ENCODE data around the gene ROCK2. TPM values are rescaled to one million over a fixed set of nuclear protein-coding genes. Genes with fewer than 3 reads are reported as not detected.

Gene ROCK2
- polyA plus RNA-seq, 2 of the 4 experiments (the other 2 are of a cell fraction): 34.0 to 38.7 TPM

DNA sequence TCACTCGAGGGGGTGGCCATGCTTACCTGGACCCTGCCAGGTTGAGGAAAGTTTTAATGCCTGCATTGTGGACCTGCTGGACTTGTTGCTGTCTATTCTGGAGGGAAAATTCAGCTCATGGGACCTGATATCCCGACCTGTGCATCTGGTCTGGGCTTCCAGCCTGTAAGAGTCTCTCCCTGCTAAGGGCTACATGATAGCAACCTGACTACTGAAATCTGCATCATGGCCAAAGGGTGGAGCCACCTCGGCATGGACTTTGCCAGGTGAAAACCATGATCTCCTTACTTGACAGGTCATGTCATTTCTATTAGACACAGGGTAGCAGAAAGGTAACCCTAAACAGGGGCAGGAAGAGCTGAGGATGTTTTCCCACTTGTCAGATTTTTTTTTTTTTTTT is 202.1 kb downstream of the ROCK2 start:
- POLR2A ChIA-PET: no interaction called here
- no peak for FAIRE-seq
- no peak for TF ChIP-seq SMC3 (IDR thresholded peaks at IDR 0.05)
- no peak for TF ChIP-seq FOSB (CRISPR knock-in tag; IDR thresholded peaks at IDR 0.05)
- TF ChIP-seq RFX5 (IDR thresholded peaks at IDR 0.05): no peak
- no peak for DNase-seq (ENCODE audit: low read depth in 1 of 2, low spot score in 1 of 2)
- no peak overlapping the region for H3K27ac ChIP-seq
- 0 out of 3 replicates have a peak, but pooled peaks cover 2% of the 10 kb centered on the region for H3K9me3 ChIP-seq
- CTCF ChIA-PET: interaction anchor here (0.6 to 16.6 kb wide), 6 partner anchors 9 to 441 kb away, joined by 3 to 224 read pairs (median 8); a partner anchor contains a TSS
- H3K4me2 ChIP-seq: no peak overlapping the region
- no peak overlapping the region for H3K4me3 ChIP-seq
- ATAC-seq: peak; percentile 48 to 55; a peak in 3 of 6 replicates
- WGBS (ENCODE audit: missing lambda C conversion rate): 4% methylated on average over 3 of the region's 3 CpGs
- no peaks in the 10 kb centered on the region for H3K4me1 ChIP-seq

DNA sequence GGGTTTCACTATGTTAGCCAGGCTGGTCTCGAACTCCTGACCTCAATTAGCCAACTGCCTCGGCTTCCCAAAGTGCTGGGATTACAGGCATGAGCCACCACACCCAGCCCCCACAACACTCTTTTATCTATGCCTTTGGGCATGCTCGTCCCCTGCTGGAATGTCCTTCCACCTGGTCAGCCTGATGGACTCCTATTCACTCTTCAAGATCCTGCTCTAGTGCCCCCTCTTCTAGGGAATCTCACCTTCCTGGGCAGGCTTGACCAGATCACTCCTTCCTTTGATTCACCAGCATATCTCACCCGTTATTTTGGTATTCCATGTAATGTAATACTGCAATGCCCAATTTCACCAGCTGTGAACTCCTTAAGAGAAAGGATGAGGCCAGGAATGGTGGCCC is 203.1 kb downstream of the ROCK2 start:
- FAIRE-seq: no peak
- H3K9me3 ChIP-seq: no peaks in the 10 kb centered on the region
- 40% methylated on average over 4 of the region's 4 CpGs for WGBS (ENCODE audit: missing lambda C conversion rate)
- H3K4me3 ChIP-seq: no peak overlapping the region
- ChIA-PET CTCF (interaction anchor here (0.7 to 16.6 kb wide), 8 partner anchors 8 to 442 kb away, joined by 3 to 224 read pairs (median 4); a partner anchor contains a TSS), POLR2A (no interaction called here)
- no peaks in the 10 kb centered on the region for H3K4me1 ChIP-seq
- H3K4me2 ChIP-seq: no peak overlapping the region
- no peak overlapping the region for H3K27ac ChIP-seq
- ATAC-seq: no peak
- TF ChIP-seq, protein P1, sequence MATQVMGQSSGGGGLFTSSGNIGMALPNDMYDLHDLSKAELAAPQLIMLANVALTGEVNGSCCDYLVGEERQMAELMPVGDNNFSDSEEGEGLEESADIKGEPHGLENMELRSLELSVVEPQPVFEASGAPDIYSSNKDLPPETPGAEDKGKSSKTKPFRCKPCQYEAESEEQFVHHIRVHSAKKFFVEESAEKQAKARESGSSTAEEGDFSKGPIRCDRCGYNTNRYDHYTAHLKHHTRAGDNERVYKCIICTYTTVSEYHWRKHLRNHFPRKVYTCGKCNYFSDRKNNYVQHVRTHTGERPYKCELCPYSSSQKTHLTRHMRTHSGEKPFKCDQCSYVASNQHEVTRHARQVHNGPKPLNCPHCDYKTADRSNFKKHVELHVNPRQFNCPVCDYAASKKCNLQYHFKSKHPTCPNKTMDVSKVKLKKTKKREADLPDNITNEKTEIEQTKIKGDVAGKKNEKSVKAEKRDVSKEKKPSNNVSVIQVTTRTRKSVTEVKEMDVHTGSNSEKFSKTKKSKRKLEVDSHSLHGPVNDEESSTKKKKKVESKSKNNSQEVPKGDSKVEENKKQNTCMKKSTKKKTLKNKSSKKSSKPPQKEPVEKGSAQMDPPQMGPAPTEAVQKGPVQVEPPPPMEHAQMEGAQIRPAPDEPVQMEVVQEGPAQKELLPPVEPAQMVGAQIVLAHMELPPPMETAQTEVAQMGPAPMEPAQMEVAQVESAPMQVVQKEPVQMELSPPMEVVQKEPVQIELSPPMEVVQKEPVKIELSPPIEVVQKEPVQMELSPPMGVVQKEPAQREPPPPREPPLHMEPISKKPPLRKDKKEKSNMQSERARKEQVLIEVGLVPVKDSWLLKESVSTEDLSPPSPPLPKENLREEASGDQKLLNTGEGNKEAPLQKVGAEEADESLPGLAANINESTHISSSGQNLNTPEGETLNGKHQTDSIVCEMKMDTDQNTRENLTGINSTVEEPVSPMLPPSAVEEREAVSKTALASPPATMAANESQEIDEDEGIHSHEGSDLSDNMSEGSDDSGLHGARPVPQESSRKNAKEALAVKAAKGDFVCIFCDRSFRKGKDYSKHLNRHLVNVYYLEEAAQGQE (IDR thresholded peaks at IDR 0.05): no peak
- TF ChIP-seq ZC3H11A (IDR thresholded peaks at IDR 0.05) (no peak), EHF (CRISPR knock-in tag; IDR thresholded peaks at IDR 0.05) (no peak), JUNB (IDR thresholded peaks at IDR 0.05) (no peak), SREBF2 (IDR thresholded peaks at IDR 0.05) (no peak), CBX8 (IDR thresholded peaks at IDR 0.05) (no peak), CHD2 (IDR thresholded peaks at IDR 0.05; ENCODE audit: low read length, partially characterized antibody) (no peak), TFCP2L1 (CRISPR knock-in tag; IDR thresholded peaks at IDR 0.05) (no peak), HEYL (CRISPR knock-in tag; IDR thresholded peaks at IDR 0.05) (no peak), RFX5 (IDR thresholded peaks at IDR 0.05) (no peak), BHLHE40 (IDR thresholded peaks at IDR 0.05; ENCODE audit: low read depth, low read length) (no peak), MAZ (IDR thresholded peaks at IDR 0.05; ENCODE audit: borderline replicate concordance, low read depth, low read length) (no peak), POLR2AphosphoS2 (conservative IDR thresholded peaks at IDR 0.05; ENCODE audit: low read length) (no peak), KDM5A (IDR thresholded peaks at IDR 0.05) (no peak), EP300 (IDR thresholded peaks at IDR 0.05) (no peak)
- TF ChIP-seq, protein P2, sequence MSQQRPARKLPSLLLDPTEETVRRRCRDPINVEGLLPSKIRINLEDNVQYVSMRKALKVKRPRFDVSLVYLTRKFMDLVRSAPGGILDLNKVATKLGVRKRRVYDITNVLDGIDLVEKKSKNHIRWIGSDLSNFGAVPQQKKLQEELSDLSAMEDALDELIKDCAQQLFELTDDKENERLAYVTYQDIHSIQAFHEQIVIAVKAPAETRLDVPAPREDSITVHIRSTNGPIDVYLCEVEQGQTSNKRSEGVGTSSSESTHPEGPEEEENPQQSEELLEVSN (IDR thresholded peaks at IDR 0.05; ENCODE audit: borderline replicate concordance, low read depth): no peak
- TF ChIP-seq, protein P3, sequence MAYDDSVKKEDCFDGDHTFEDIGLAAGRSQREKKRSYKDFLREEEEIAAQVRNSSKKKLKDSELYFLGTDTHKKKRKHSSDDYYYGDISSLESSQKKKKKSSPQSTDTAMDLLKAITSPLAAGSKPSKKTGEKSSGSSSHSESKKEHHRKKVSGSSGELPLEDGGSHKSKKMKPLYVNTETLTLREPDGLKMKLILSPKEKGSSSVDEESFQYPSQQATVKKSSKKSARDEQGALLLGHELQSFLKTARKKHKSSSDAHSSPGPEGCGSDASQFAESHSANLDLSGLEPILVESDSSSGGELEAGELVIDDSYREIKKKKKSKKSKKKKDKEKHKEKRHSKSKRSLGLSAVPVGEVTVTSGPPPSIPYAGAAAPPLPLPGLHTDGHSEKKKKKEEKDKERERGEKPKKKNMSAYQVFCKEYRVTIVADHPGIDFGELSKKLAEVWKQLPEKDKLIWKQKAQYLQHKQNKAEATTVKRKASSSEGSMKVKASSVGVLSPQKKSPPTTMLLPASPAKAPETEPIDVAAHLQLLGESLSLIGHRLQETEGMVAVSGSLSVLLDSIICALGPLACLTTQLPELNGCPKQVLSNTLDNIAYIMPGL (CRISPR knock-in tag; IDR thresholded peaks at IDR 0.05; ENCODE audit: borderline replicate concordance): no peak
- DNase-seq (ENCODE audit: low read depth in 1 of 2, low spot score in 1 of 2): no peak

DNA sequence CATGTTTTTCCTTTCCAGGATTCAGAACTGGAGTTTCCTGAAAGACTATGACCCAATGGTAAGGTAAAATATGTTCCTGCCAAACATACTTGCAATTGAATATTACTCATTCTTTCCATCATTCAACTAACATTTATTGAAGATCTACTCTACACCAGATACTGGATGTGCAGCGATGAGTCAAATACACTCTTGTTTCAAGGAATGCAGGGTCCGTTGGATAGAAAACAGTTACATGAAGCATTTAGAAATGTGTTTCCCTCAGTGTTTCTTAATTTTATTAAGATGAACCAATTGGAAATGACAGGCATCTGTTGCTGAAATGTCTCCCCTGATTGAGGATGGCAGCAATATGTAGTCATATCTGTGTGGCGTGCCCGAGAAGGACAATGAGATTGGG is 203.9 kb downstream of the ROCK2 start:
- FAIRE-seq (no peak), ATAC-seq (no peak), DNase-seq (ENCODE audit: low read depth in 1 of 2, low spot score in 1 of 2) (no peak)
- WGBS (ENCODE audit: missing lambda C conversion rate): 60% methylated on average over 4 of the region's 4 CpGs
- ChIA-PET CTCF (interaction anchor here (1.0 to 16.6 kb wide), 3 partner anchors 8 to 442 kb away, joined by 4 to 224 read pairs (median 6); a partner anchor contains a TSS), POLR2A (no interaction called here)
- Histone ChIP-seq H3K27ac (no peak overlapping the region), H3K4me2 (no peak overlapping the region), H3K9me3 (no peaks in the 10 kb centered on the region), H3K4me3 (no peak overlapping the region), H3K4me1 (no peaks in the 10 kb centered on the region)
- TF ChIP-seq EHF (CRISPR knock-in tag; IDR thresholded peaks at IDR 0.05) (no peak), HOXB5 (CRISPR knock-in tag; IDR thresholded peaks at IDR 0.05) (no peak), FOSL2 (IDR thresholded peaks at IDR 0.05) (no peak), FOSL2 (CRISPR knock-in tag; IDR thresholded peaks at IDR 0.05) (0 out of 2 replicates have a peak, but pooled peaks have one; percentile 3)
- TF ChIP-seq, protein P4, sequence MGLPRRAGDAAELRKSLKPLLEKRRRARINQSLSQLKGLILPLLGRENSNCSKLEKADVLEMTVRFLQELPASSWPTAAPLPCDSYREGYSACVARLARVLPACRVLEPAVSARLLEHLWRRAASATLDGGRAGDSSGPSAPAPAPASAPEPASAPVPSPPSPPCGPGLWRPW (IDR thresholded peaks at IDR 0.05): no peak
